Omental fat pad (tissue), 4 donors: Measurements from ENCODE around the gene ACTN4. TPM values are rescaled to one million over a fixed set of nuclear protein-coding genes. Genes with fewer than 3 reads are reported as not detected.

Experiments
- ATAC-seq: fragments of 150-250 bp; one replicate; pipeline ENCODE4 v1.9.1; 2016; ENCODE audit warnings: mild to moderate bottlenecking, moderate library complexity; ENCODE audit not compliant: low FRiP score
- DNase-seq: peaks from one replicate; pipeline ENCODE4 v3.0.0-alpha.2; 2019; ENCODE audit warnings: low spot score
- total RNA-seq, 4 donors: library from RNA; depleted of rRNA; stranded (reverse); fragments of >200 nt; gene quantifications; one replicate each; pipeline ENCODE4 v1.1.0, GENCODE V29; 2016
- TF ChIP-seq, protein P1 (sequence below), 3 donors: fragments of 450-650 bp; IDR thresholded peaks; one replicate each; pipeline ENCODE4 v1.5.1; 2016 to 2017; ENCODE audit warnings: antibody characterized with exemption in 3 of 3, mild to moderate bottlenecking in 3 of 3, moderate library complexity in 2 of 3

ACTN4 gene
- total RNA-seq, 4 donors from 2014 or later, result 290 to 517 (median 367) TPM

DNA sequence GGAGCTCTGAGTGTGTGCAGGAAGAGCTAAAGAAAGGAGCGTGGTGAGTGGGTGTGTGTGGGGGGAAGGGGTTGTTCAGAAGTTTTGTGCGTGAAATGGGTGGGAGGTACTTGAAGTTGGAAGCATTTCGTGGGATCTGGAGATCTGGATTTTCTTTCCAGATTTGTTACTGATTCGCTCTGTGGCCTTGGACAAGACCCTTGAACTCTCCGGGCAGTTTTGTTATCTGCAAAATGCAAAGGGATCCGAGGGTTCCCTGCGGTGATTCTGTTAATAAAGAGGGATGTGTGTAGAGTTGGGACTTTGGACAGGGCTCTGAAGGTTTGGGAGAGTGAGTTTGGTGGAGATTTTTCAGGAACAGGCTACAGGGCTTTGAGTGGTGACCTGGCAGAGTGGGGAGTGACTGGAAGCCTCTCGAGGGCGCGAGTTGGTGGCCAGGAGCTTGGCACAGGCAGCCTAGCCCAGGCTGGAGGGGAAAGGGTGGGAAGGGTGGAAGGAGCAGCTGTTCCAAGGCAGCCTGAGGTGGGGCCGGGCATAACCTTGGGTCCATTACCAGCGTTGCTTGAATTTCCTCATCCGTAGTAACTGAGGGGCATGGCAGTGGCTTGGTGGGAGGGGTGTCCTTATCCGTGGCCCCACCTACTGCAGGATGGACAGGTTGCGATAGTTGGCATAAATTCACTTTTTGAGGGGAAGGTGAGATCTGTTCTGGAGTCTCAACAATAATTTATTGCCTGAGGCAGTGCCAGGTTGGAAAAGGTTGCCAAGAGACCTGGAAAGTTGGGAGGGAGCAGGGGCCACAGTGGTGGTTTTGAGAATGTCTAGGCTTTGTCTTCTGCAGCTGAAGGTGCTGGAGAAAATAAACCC lies 2.1 kb downstream of the ACTN4 start:
- TF ChIP-seq, protein P1, sequence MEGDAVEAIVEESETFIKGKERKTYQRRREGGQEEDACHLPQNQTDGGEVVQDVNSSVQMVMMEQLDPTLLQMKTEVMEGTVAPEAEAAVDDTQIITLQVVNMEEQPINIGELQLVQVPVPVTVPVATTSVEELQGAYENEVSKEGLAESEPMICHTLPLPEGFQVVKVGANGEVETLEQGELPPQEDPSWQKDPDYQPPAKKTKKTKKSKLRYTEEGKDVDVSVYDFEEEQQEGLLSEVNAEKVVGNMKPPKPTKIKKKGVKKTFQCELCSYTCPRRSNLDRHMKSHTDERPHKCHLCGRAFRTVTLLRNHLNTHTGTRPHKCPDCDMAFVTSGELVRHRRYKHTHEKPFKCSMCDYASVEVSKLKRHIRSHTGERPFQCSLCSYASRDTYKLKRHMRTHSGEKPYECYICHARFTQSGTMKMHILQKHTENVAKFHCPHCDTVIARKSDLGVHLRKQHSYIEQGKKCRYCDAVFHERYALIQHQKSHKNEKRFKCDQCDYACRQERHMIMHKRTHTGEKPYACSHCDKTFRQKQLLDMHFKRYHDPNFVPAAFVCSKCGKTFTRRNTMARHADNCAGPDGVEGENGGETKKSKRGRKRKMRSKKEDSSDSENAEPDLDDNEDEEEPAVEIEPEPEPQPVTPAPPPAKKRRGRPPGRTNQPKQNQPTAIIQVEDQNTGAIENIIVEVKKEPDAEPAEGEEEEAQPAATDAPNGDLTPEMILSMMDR (IDR thresholded peaks at IDR 0.05), result no peak
- ATAC-seq (no peak), DNase-seq (no peak)

GRCh38 chr19:38650172-38650775 lies 2.8 kb downstream of the ACTN4 start:
- no peak for ATAC-seq
- TF ChIP-seq, protein P1 (IDR thresholded peaks at IDR 0.05), result no peak
- DNase-seq, result no peak

DNA sequence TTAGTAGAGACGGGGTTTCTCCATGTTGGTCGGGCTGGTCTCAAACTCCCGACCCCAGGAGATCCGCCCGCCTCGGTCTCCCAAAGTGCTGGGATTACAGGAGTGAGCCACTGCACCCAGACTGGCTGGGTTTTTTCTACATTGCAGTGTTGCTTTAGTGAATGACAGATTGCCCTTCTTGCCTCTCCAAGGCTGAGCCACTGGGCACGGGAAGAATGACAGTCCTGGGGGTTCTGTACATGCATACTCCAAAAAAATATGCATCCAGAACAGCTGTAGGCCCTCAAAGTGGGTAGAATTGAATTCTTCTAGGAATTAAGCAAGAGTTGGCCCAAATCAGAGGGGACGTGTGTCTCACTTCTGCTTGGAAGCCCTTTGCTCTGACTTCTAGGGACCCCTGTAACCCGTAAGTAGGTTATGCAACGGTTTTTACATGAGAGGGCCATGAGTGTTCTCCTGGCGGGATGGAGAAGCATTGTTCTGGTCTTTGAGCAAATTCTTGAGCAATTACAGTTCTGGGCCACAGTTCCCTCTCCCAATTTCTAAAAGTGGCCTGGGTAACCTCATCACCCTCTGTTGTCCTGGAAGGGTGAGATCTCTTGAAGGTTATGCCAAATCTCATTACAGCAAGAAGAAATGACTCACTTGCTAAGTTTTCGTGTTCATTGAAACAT lies 3.6 kb downstream of the ACTN4 start:
- ATAC-seq (peak; percentile 24), DNase-seq (no peak)
- TF ChIP-seq, protein P1 (IDR thresholded peaks at IDR 0.05), result no peak

GRCh38 chr19:38653028-38653571 lies 5.7 kb downstream of the ACTN4 start:
- TF ChIP-seq, protein P1 (IDR thresholded peaks at IDR 0.05), result no peak
- ATAC-seq (peak; percentile 26), DNase-seq (no peak)

DNA sequence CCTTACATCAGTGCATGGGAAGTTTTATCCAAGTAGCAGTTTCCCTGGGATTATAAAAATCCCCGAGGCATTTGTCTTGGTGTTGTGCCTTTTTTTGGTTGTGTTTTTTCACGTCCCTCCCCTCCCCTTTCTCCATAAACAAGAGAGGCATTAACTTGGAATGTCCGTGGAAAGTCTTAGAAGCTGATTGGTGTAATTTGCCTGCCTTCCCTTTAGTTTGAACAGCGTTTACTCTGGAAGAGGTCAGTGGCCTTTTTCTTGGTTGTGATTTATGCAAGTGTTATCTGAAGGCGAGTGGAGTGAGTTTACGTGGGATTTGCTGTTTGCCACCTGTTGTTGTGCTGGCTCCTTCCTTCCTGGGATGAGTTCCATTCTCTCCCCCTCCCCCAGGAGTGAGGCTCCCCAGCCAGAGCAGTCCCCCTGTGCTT lies 7.2 kb downstream of the ACTN4 start:
- TF ChIP-seq, protein P1 (IDR thresholded peaks at IDR 0.05), result no peak
- no peak for ATAC-seq
- no peak for DNase-seq

- no peak for ATAC-seq
- TF ChIP-seq, protein P1 (IDR thresholded peaks at IDR 0.05), result no peak
- DNase-seq, result no peak
Observed at GRCh38 chr19:38655148-38655824, 7.8 kb downstream of the ACTN4 start.
